Mucosa of descending colon (tissue), 3 donors: ENCODE data around the gene NSDHL. TPM values are rescaled to one million over a fixed set of nuclear protein-coding genes. Genes with fewer than 3 reads are reported as not detected.
"Not testable (repeated sequence)": the region's sequence is repeated elsewhere in the genome, so short reads cannot be mapped to it uniquely, and the experiment has no call there.

Experiments used
- ATAC-seq: fragments of 200-7000 bp; cut with Tn5 transposase; one replicate; pipeline ENCODE4 v1.9.1; 2020; ENCODE audit warnings: mild to moderate bottlenecking, moderate library complexity
- DNase-seq, 3 donors: peaks; one replicate each; pipeline ENCODE4 v3.0.0-alpha.2; 2020
- H3K36me3 ChIP-seq: fragments of 200-600 bp; one replicate; pipeline ENCODE4 v1.8.0; 2021; ENCODE audit warnings: low read depth, mild to moderate bottlenecking
- H3K4me1 ChIP-seq: fragments of 200-600 bp; one replicate; pipeline ENCODE4 v1.8.0; 2021; ENCODE audit warnings: low read depth, mild to moderate bottlenecking
- H3K4me3 ChIP-seq: fragments of 200-600 bp; one replicate; pipeline ENCODE4 v1.8.0; 2021; ENCODE audit warnings: mild to moderate bottlenecking
- H3K9me3 ChIP-seq: fragments of 200-600 bp; one replicate; pipeline ENCODE4 v1.8.0; 2021; ENCODE audit warnings: mild to moderate bottlenecking
- intact Hi-C, 2 donors: fragments of 100-400 bp; cut with DNase I in 1 of 2; cut with micrococcal nuclease in 1 of 2; formaldehyde crosslinking; loops; one replicate each; pipeline versions ENCODE4 v1.11.0 to v1.11.1; 2022; cut with DNase I, micrococcal nuclease
- total RNA-seq, 3 donors: library from RNA; stranded (reverse); fragmentation: NEBNext Ultra II Directional in 2 of 3; extraction: Animal tissue kit (Norgen Biotek cat#: 25700) in 2 of 3; gene quantifications; one replicate each; pipeline versions ENCODE4 v1.2.1 to v1.2.4, GENCODE V29; 2021 to 2023
- TF ChIP-seq, protein P1 (sequence below): fragments of 200-600 bp; IDR thresholded peaks from one replicate; pipeline ENCODE4 v1.8.0; 2022; ENCODE audit warnings: antibody characterized with exemption, mild to moderate bottlenecking
- donor health status: DM: no; HTN: no; CAD: no; lungs with moderate emphysema.
- donor health status: DM: no; HTN: no; CAD: no.
- donor health status: DM: no; HTN: yes; CAD: no.

Gene NSDHL
- total RNA-seq, 3 donors from 2014 or later: 13.1 to 26.4 (median 20.3) TPM

DNA sequence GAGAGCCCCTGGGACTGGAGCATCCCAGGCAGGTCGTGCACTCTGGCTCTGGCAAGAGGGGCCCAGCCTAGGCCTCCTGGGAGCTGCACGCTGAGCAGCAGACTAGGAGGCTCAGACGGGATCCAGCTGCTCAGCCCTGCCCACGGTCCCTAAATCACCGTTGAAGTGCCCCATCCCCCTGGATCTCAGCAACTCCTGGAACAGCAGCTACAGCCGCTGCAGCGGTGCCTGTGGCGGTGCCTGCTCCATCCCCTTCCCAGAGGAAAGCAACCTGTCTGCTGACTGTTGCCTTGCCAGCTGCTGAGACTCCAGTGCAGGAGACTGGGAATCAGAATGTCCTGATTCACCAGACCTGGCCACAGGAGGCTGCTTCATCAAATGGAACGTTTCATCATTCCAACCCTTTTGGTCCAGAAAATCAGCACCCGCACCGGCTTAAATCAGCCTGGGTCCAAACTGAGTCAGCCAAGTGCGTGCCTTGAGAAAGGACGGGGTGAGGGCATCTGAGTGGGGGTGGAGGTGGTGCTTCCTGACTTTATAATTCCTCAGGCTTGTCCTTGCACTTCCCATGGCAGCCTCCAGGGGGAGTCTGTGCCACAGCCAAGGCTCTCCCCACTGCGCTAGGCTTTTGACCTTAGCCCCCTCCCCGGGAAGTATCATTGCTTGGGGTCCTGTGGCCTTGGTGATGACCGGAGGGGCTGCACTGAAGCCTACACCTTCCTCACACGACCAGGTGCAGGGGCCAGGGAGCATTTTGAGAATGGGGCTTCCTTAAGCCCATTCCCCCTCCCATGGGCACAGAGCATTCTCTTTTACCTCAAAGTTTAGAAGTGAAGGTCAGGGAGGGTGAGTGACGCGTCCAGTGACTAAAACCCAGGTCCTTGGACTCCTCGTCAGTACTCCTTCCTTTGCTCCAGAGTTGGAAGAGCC lies 73.6 kb downstream of the NSDHL start:
- Histone ChIP-seq H3K4me1 (no peaks in the 10 kb centered on the region), H3K9me3 (no peaks in the 10 kb centered on the region), H3K36me3 (no peaks in the 10 kb centered on the region), H3K4me3 (no peak overlapping the region)
- intact Hi-C loops: no loop called here
- DNase-seq: peak; percentile 36 to 66 (median 53)
- TF ChIP-seq, protein P1, sequence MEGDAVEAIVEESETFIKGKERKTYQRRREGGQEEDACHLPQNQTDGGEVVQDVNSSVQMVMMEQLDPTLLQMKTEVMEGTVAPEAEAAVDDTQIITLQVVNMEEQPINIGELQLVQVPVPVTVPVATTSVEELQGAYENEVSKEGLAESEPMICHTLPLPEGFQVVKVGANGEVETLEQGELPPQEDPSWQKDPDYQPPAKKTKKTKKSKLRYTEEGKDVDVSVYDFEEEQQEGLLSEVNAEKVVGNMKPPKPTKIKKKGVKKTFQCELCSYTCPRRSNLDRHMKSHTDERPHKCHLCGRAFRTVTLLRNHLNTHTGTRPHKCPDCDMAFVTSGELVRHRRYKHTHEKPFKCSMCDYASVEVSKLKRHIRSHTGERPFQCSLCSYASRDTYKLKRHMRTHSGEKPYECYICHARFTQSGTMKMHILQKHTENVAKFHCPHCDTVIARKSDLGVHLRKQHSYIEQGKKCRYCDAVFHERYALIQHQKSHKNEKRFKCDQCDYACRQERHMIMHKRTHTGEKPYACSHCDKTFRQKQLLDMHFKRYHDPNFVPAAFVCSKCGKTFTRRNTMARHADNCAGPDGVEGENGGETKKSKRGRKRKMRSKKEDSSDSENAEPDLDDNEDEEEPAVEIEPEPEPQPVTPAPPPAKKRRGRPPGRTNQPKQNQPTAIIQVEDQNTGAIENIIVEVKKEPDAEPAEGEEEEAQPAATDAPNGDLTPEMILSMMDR: peak; percentile 47
- peak; percentile 78 for ATAC-seq

DNA sequence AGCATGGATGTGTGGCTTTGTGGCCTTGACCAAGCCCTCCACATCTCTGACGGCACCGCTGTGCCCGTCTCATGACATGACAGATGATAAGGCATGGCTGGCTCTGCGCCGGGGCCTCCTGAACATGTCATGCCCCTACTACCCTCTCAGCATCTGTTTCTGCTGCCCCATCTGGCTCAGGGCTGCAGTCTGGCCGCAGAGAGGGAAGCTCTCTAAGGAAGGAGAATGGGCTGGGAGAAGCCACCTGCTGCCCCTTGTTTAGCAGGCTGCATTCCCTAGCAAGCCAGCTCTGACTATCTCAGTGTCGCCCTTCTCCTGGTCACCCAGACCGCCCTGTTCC lies 74.2 kb downstream of the NSDHL start:
- ATAC-seq: no peak
- peak in 1 of 3 donors; percentile 28 for DNase-seq
- Histone ChIP-seq H3K36me3 (no peaks in the 10 kb centered on the region), H3K4me1 (no peaks in the 10 kb centered on the region), H3K9me3 (no peaks in the 10 kb centered on the region), H3K4me3 (no peak overlapping the region)
- intact Hi-C loops: no loop called here
- TF ChIP-seq, protein P1: no peak

DNA sequence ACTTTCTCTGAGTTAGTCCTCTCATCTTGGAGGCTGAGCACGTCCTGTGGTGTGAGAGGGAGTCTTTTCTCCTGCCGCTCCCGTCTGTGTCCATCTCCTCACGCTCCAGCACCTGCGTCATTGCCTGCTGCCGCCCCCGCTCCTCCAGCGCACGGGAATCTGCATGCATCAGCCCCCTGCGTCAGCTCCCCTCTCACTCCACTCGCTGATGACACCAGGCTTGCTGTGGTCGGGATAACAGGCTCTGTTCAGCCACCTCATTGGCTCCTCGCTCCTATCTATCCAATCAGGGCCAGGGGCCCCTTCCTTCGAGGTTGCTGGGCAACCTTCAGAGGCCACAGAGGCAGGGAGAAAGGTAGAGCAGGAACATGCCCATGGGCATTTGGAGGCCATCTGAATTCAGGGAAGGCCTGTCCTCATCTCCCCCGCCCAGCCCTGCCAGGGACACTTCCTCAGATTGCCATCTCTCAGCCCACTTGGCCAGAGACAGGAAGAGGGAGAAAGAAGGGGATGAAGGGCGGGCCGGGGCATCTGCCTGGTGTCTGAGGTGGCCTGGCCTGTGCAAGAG lies 76.3 kb downstream of the NSDHL start:
- TF ChIP-seq, protein P1: no peak
- no peaks in the 10 kb centered on the region for H3K9me3 ChIP-seq
- peak in 1 of 3 donors; percentile 37 for DNase-seq
- no peak for ATAC-seq
- no peaks in the 10 kb centered on the region for H3K36me3 ChIP-seq
- intact Hi-C loops: no loop called here
- H3K4me1 ChIP-seq: no peaks in the 10 kb centered on the region
- H3K4me3 ChIP-seq: no peak overlapping the region

DNA sequence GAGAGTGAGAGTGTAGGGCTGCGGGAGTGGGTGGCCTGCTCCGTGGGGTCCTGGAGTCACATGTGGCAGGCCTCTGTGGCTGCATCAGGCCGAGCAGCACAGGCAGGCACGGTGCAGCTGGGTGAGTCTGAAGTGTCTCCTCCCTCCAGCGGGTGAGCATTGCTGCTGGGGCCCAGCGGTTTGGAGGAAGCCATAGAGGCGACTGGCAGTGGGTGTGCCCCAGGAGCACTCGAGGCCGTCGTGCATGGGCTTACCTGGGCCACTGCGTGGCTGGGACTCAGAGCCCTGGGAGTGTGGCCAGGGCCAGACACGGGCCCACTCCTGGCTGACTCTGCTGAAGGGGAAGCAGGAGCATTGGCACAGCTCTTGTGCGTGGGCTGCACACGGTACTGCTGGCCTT lies 77.6 kb downstream of the NSDHL start:
- Histone ChIP-seq H3K4me1 (no peaks in the 10 kb centered on the region), H3K4me3 (no peak overlapping the region), H3K9me3 (no peaks in the 10 kb centered on the region), H3K36me3 (no peaks in the 10 kb centered on the region)
- DNase-seq (no peak), ATAC-seq (no peak)
- intact Hi-C loops: no loop called here
- TF ChIP-seq, protein P1: no peak

DNA sequence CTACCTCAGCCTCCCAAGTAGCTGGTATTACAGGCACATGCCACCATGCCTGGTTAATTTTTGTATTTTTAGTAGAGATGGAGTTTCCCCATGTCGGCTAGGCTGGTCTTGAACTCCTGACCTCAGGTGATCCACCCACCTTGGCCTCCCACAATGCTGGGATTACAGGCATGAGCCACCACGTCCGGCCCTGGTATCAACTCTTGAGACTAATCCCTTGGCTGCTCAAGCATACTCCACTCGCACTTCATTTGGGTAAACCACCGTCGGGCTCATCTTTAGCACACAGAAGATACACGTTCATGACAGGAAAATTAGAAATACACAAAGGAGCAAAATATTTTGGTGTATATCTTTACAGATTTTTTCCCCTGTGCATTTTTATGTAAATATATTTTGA lies 79.2 kb downstream of the NSDHL start:
- ATAC-seq, intact Hi-C loops, H3K9me3 ChIP-seq, H3K36me3 ChIP-seq, H3K4me1 ChIP-seq, DNase-seq, H3K4me3 ChIP-seq: not testable (repeated sequence)

DNA sequence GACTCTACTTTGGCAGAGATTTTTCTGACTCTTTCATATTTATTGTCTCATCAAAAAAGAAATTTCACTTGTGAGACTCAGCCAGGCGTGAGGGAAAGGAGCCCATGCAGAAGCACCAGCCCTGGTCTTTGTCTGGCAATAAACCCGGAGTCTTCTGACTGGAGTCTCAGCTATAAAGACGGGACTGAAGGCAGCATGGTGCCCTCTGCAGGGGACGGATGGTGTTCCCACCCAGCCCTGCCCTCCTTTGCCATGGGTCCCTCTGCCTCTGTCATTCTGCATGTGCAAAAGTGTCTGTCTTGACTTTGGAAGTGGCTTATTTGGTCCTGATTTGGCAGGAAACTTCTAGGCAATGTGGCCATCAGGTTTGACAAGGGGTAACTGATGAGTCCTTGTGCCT lies 81.2 kb downstream of the NSDHL start:
- H3K4me3 ChIP-seq: no peak overlapping the region
- intact Hi-C loops: no loop called here
- ATAC-seq: no peak
- H3K9me3 ChIP-seq: no peaks in the 10 kb centered on the region
- no peak for DNase-seq
- H3K4me1 ChIP-seq: no peaks in the 10 kb centered on the region
- TF ChIP-seq, protein P1: no peak
- H3K36me3 ChIP-seq: no peaks in the 10 kb centered on the region
